Activated naive CD4-positive, alpha-beta T cell treated with anti-CD3 and anti-CD28 coated beads, Interleukin-2, amount 50 U/mL, for 72 hours (primary cell): ENCODE measurements around the gene NHEJ1. TPM values are rescaled to one million over a fixed set of nuclear protein-coding genes. Genes with fewer than 3 reads are reported as not detected.

Source experiments
- ATAC-seq, 2 donors: fragments of 150-1000 bp; cut with Tn5 transposase; 2 replicates each; pipeline ENCODE4 v1.10.0; 2021; ENCODE audit warnings: mild to moderate bottlenecking in 2 of 2, moderate library complexity in 2 of 2
- DNase-seq, 2 donors: peaks; one replicate each; pipeline ENCODE4 v3.0.0; 2021 to 2022; ENCODE audit warnings: low spot score in 2 of 2
- H3K27ac Mint-ChIP-seq, 2 donors: one replicate each; pipeline ENCODE4 v1.8.0; 2022; ENCODE audit warnings: mild to moderate bottlenecking in 2 of 2, mixed read lengths in 2 of 2
- H3K36me3 Mint-ChIP-seq, 2 donors: one replicate each; pipeline ENCODE4 v1.8.0; 2022; ENCODE audit warnings: mixed read lengths in 2 of 2
- H3K9me3 Mint-ChIP-seq, 2 donors: one replicate each; pipeline ENCODE4 v1.8.0; 2022; ENCODE audit warnings: mixed read lengths in 2 of 2
- total RNA-seq, 2 donors: library from RNA; stranded (reverse); gene quantifications; one replicate each; pipeline ENCODE4 v1.2.3, GENCODE V29; 2022

NHEJ1 gene
- total RNA-seq, 2 donors from 2014 or later, result 20.9 to 25.0 TPM

DNA sequence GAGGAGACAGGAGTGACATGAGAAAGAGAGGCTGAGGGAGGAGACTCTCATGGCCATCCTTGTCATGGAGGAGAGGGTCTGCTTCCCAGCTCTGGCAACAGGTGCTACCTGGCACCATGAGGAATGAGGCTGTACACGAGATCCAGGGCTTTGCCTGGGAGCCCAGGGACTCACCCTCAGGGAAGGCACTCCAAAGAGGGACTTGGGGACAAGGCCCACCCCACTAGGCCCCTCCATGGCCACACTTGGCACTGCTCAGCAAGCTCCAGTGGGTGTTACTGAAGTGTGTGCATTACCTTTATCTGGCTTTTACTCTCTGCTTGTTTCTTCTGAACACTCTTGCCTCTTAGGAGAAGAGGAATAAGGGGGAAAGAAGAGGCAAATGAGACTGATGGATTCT lies 122.0 kb downstream of the NHEJ1 start:
- no peak for ATAC-seq
- Mint-ChIP-seq H3K9me3 (no peaks in the 10 kb centered on the region), H3K36me3 (no peaks in the 10 kb centered on the region), H3K27ac (no peak overlapping the region)
- no peak for DNase-seq

DNA sequence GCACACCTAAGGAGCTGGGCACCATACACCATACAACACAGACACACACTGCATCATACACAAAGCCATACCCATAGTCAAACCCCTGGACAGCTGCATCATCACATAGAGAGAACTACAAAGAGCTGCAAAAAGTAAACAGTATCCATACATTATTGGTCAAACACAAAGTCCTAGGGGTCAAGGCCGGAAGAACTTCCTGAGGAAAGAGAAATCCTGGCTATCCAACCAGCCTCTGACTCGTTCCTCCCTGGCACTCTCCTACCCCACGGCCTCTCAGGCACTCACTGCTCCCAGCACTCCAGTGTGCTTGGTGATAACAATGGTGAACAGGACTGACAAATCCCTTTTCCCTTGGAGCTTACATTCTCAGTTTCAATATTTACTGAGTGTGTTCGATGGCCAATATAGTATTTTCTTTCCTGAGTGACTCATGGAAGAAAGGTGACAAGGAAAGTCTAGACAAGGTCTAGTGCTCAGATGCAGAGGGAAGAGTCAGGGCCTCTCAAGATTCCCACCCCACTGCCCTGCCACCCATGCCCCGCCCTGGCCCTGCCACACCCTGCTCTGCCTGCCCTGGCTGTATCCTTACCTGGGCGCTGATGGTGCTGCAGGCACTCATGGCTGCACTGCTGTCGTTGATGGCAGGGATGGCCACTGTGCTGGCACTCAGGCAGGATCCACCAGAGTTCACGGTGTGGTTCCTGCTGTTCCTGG lies 122.7 kb downstream of the NHEJ1 start:
- H3K27ac Mint-ChIP-seq, result no peak overlapping the region
- no peaks in the 10 kb centered on the region for H3K9me3 Mint-ChIP-seq
- no peak for ATAC-seq
- DNase-seq, result no peak
- H3K36me3 Mint-ChIP-seq, result no peaks in the 10 kb centered on the region

DNA sequence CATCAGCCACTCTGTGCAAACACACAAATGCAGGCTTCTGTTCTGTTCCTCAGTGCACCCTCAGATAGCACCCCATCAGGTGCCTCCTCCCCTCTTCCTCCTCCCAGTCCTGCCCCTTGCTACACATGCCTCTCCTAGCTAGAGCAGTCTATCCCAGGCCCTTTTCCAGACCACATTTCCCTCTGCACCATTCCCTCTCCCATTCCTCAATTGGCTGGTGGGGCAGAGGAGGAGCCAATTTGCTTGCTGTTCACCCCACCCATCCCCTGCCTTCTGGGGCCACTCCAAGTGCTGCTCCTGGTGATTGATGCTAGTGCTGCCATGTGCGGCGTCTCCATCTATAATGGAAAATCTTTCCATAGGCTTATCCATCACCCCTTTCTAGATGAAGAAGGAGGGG lies 124.7 kb downstream of the NHEJ1 start:
- H3K27ac Mint-ChIP-seq, result no peak overlapping the region
- H3K9me3 Mint-ChIP-seq, result no peaks in the 10 kb centered on the region
- no peak for DNase-seq
- H3K36me3 Mint-ChIP-seq, result no peaks in the 10 kb centered on the region
- ATAC-seq, result no peak

DNA sequence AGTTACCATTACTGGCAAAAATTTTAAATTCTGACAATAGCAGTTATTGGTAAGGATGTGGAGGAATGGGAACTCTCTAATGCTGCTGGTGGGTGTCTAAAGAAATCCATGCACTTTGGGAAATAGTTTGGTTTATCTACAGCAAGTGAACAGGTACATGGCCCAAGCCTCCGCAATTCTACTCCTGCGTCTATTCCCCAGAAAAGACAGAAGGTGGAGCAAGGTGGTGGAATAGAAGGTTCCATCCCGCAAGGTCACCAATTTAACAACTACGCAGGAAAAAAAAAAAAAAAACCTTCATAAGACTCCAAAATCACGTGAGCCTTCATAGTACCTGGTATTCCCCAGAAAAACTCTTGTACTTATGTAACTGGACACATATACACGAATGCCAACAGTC lies 125.8 kb downstream of the NHEJ1 start:
- DNase-seq (no peak), ATAC-seq (no peak)
- Mint-ChIP-seq H3K27ac (no peak overlapping the region), H3K9me3 (no peaks in the 10 kb centered on the region), H3K36me3 (no peaks in the 10 kb centered on the region)

DNA sequence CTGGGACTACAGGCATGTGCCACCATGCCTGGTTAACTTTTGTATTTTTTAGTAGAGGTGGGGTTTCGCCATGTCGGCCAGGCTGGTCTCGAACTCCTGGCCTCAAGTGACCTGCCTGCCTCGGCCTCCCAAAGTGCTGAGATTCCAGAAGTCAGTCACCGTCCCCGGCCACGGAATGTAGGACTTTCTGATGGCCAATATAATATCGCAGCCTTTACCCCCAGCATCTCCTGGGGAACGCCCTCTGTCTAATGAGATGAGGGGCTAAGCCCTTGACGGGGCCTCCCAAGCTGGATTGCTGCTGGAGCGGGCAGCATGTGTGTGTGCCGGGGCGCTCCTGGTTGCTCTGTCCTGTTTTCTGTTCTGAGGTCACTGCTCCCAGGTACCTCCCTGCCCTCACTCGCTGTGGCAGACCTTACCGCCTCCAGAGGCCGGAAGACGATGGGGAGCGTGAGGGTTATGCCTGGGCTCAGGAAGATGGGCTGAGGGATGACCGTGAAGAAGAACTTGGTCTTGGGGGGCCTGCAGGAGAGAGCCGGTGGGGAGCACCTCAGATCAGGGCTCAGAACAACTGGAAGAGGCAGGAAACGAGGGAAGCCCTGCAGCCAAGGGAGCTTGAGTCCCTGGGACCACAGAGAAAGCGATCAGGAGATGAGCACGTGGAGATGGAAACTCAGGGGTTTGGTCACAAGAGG lies 128.4 kb downstream of the NHEJ1 start:
- Mint-ChIP-seq H3K36me3 (no peaks in the 10 kb centered on the region), H3K9me3 (no peaks in the 10 kb centered on the region), H3K27ac (no peak overlapping the region)
- DNase-seq (no peak), ATAC-seq (no peak)

DNA sequence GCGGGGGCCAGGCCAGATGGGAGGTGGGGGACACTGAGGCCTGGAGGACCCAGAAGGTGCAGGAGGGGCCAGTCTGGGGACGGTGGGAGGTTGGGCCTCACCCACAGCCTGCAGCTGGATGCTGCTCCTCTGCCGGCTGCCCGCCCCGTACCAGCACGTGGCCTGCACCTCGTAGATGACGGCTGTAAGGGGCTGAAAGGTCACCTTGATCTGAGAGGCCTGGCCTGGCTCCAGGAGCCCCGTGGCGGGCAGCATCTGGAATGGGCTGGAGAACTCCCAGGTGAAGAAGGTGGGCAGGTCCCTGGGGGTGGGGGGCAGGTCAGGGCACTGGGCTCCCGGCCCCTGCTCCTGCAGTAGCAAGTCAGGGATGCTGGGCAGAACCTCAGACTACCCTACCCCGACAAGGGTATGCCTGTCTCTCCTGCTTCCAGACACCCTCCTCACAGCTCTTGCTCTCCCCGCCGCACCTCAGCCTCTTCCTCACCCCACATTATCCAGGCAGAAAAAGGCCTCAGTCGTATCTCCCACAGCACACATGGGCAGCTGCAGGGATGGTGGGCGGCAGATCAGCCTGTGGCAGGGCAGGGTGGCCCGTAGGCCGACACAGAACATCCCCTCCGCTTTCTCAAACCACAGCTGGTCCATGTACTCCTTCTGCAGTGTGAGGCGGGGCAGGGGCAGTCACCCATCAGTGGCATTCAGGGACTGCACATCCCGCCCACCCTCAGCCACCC lies 129.4 kb downstream of the NHEJ1 start:
- Mint-ChIP-seq H3K9me3 (no peaks in the 10 kb centered on the region), H3K27ac (no peak overlapping the region), H3K36me3 (no peaks in the 10 kb centered on the region)
- DNase-seq, result no peak
- ATAC-seq, result no peak

DNA sequence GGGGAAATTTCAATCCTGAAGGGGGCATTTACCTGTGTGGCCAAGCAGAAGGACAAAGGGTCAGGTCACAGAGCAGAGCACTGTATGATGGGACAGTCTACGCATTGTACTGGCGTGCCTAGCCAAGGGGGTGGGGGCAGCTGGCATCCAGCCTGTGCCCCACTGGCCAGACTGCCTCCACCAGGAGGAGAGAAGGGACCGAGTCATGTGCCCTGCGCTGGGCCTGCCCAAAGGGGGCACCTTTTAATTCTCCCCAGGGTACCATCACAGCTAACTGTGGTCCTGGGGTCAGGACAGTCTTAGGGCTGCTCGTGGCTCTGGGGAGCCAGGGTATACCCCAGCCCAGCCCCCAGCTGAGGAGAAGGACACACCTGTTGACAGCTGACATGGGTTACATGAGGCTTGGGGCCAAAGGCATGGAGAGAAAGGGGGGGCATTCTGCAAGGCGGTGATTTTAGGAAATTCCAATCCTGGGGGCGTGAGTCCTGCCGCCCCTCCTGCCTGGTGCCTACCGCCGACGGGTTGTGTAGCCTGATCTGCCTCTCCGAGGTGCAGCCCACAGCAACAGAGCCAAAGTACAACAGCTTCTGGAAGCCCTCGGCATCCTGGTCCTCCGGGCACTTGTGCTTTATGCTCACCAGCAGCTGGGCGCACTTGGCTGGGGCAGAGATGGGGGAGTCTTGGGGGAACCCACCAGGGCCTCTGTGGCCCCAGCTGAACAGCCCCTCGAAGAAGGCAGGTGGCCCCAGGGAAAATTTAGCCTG lies 130.3 kb downstream of the NHEJ1 start:
- H3K36me3 Mint-ChIP-seq, result no peaks in the 10 kb centered on the region
- ATAC-seq, result peak in 1 of 2 donors; percentile 34
- no peak for DNase-seq
- H3K9me3 Mint-ChIP-seq, result no peaks in the 10 kb centered on the region
- H3K27ac Mint-ChIP-seq, result no peak overlapping the region

DNA sequence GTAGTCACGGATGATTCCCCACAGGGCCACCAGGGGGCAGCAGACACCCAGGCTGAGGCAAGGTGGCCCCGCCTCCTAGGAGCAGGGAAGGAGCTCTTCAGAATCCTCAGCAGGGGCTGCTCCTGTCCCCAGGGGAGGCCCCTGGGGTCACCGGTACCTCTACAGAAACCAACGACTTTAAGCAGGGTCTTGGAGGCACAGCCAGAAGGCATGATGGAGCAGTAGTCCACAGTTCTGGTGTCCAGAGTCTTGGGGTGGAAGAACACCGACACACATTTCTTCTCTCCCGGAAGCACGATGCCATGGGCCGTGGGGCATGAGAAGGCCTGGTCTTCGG lies 130.8 kb downstream of the NHEJ1 start:
- DNase-seq, result peak; percentile 72 to 79
- Mint-ChIP-seq H3K9me3 (no peaks in the 10 kb centered on the region), H3K36me3 (no peaks in the 10 kb centered on the region), H3K27ac (no peak overlapping the region)
- ATAC-seq, result peak; percentile 88 to 90

DNA sequence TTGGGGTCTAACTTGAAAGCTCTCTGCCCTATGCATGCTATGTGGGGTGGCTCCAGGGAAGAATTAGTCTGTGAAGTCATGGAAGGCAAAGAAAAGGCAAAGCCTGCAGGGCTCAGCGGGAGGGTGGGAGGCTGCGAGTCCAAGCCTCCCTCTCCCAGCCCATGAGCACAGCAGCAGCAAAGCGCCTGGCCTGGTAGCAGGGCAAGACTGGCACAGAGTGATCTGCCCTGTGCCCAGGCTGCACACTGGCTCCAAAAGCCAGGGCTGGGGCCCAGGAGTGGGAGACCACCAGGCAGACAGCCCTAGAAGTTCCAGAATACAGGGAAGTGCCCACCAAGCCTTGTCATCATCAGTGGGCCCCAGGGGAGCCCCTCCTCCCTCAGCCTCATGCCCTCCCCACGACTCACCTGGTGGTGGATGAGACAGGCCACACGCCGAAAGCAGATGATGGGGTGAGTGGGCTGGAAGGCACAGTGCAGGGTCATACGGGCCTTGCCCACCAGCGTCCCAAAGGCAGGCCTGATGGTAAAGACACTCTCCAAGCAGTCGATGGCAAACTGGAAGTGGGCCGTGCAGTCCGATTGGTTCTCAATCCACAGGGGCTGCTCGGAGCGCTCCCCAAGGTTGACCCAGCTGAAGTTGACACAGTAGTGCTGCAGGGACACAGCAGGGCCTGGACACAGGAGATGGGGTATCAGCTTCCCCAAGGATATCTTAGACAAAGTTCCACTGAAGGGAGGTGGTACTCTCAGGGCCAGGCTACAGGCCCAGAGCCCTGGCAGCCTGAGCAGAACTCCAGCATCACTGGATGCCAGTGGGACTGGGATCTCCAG lies 131.4 kb downstream of the NHEJ1 start:
- Mint-ChIP-seq H3K27ac (no peak overlapping the region), H3K9me3 (no peaks in the 10 kb centered on the region), H3K36me3 (no peaks in the 10 kb centered on the region)
- ATAC-seq (peak; percentile 21 to 47), DNase-seq (no peak)

DNA sequence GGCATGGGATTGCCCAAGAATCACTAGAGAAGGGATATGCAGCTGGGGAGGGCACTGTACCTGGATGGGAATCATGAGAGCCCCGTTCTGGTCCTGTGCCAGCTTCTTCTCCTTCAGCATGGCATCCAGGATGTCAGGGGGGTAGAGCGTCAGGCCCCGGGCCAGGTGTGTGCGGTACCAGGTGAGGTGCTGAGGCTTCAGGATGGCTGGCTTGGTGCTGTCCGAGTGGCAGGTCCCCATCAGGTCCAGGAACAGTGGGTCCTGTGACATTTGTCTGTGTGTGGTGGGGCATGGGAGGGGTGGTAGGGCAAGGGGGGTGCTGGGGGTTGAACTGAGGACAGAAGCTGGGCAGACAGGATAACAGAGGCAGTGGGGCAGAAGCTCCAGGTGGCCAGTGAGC lies 132.5 kb downstream of the NHEJ1 start:
- Mint-ChIP-seq H3K36me3 (no peaks in the 10 kb centered on the region), H3K9me3 (no peaks in the 10 kb centered on the region), H3K27ac (no peak overlapping the region)
- DNase-seq (no peak), ATAC-seq (no peak)

DNA sequence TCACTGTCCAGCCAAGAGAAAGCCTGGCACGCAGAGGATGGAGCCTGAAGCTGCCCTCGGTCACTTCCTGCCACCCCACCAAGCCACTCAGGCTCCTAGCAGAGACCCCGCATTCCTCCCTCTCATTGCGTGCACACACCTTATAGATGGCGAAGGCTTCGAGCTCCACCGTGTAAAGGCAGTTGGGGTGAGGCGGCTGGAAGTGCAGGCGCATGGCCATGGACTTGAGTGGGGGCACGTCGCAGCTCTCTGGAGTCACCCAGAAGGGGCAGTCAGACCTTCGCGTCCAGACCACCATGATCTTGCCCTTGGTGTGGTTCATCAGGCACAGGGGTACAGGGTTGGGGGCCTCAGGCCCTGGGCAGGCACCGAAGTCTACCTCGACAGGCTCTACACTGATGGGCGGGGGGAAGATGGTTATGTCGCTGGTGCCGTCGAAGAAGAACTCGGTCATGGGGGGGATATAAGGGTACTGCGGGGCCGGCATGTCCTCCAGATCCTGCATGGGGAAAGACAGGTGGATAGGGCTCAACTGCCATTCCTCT lies 133.0 kb downstream of the NHEJ1 start:
- Mint-ChIP-seq H3K27ac (no peak overlapping the region), H3K9me3 (no peaks in the 10 kb centered on the region), H3K36me3 (no peaks in the 10 kb centered on the region)
- ATAC-seq, result no peak
- no peak for DNase-seq

DNA sequence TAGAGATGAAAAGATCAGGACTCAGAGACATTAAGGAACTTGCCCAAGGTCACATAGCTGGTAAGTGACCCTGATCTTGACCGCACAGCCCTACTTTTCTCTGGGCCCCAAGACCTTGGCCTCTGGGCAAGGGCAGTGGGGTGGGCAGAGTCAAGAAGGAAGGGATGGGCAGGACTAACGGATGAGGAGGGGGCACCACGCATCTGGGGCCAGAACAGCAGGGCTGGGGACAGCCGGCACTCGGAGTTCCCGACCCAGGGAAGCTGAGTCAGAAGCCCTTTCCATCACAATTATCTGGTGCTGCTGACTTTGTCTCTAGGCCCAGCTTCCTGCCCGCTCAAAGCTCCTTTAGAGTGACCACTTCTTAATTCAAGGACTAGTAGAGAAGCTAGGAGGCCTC lies 133.7 kb downstream of the NHEJ1 start:
- Mint-ChIP-seq H3K36me3 (no peaks in the 10 kb centered on the region), H3K27ac (no peak overlapping the region), H3K9me3 (no peaks in the 10 kb centered on the region)
- DNase-seq (no peak), ATAC-seq (no peak)

DNA sequence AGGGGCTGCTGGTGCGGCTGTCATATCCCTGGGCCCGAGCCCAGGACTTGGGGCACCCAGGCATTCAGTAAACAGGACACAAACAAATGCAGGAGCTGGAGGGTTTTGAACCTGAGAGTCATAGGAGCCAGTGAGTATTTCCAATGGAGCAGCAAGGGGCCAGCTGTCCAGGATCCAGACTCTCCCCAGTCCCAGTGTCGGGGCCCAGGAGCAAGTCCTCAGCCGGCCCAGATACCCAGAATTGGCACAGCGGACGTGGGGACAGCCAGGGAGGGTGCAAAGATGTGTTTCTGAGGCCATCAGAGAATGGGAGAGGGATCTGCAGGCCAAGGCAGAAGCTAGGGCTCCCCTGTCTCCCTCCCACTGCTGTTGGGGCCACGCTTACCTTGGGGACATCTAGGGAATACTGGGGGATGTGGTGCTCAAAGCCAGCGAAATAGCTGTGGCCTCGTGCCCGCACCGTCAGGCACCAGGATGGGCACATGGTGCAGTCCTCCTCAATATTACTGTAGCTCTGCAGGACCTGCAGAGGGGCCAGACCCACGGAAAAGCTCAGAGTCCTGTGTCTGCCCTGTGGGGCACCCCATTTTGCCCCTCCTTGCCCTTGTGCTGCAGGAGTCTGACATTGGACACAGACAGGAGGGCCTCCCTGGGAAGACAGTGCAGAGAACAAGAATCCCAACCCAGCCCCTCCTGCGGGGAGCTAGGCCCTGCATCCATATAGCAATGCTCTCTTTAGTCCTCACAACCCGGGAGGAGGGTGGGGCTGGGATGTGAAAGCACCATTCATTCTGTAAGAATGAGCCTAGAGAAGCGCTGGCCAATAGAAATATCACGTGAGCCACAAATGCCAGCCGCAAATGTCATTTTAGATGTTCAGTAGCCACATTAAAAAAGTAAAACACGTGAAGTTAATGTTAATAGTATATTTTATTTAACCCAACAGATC lies 134.7 kb downstream of the NHEJ1 start:
- ATAC-seq, result no peak
- H3K36me3 Mint-ChIP-seq, result no peaks in the 10 kb centered on the region
- H3K9me3 Mint-ChIP-seq, result no peaks in the 10 kb centered on the region
- no peak for DNase-seq
- no peak overlapping the region for H3K27ac Mint-ChIP-seq
